Keratinocyte (primary cell): Measurements from ENCODE around the gene ADAP2.

Experiments
- CTCF ChIP-seq, 3 experiments: IDR thresholded peaks in 1 of 3; conservative IDR thresholded peaks in 1 of 3; optimal IDR thresholded peaks in 1 of 3; 2 replicates in 2 of 3; 3 replicates in 1 of 3; pipeline versions ENCODE3 to v1.5.1; 2011; ENCODE audit warnings: low read length in 3 of 3, mild to moderate bottlenecking in 3 of 3, moderate library complexity in 2 of 3, control low read depth in 1 of 3, inconsistent platforms in 1 of 3; ENCODE audit not compliant: insufficient read depth in 2 of 3; ENCODE audit errors: extremely low read depth in 1 of 3
- EZH2 ChIP-seq: IDR thresholded peaks from one replicate; pipeline ENCODE4 v1.6.1; 2012; ENCODE audit warnings: inconsistent platforms, mild to moderate bottlenecking, low read length, moderate library complexity

GRCh38 chr17:30957741-30958140 is 36.0 kb downstream of the ADAP2 start:
- no peak for TF ChIP-seq CTCF (optimal IDR thresholded peaks at IDR 0.05 in 1 of 3, IDR thresholded peaks at IDR 0.05 in 1 of 3, conservative IDR thresholded peaks at IDR 0.05 in 1 of 3; ENCODE audit: extremely low read depth in 1 of 3, insufficient read depth in 2 of 3, low read length in 3 of 3)
- TF ChIP-seq EZH2, result no peak
